HAP-1 (cell line): ENCODE measurements around the gene SYT6.

Experiments
- DNase-seq, 2 experiments: peaks; one replicate each; pipeline ENCODE4 v3.0.0-alpha.2; 2016 to 2020; ENCODE audit warnings: low spot score in 2 of 2
- H3K27me3 ChIP-seq: fragments of 250-450 bp; sonication (Bioruptor Pico); 2 replicates; pipeline ENCODE4 v1.5.1; 2020; ENCODE audit warnings: low read depth, mild to moderate bottlenecking, moderate library complexity
- H3K36me3 ChIP-seq: fragments of 250-450 bp; sonication (Bioruptor Pico); replicated peaks from 2 replicates; pipeline ENCODE4 v1.5.1; 2020; ENCODE audit warnings: mild to moderate bottlenecking
- H3K4me1 ChIP-seq: fragments of 250-450 bp; sonication (Bioruptor Pico); 2 replicates; pipeline ENCODE4 v1.5.1; 2020; ENCODE audit warnings: mild to moderate bottlenecking
- H3K4me3 ChIP-seq: fragments of 250-450 bp; sonication (Bioruptor Pico); 2 replicates; pipeline ENCODE4 v1.5.1; 2020; ENCODE audit warnings: mild to moderate bottlenecking, moderate library complexity
- H3K9me3 ChIP-seq: fragments of 250-450 bp; sonication (Bioruptor Pico); 2 replicates; pipeline ENCODE4 v1.5.1; 2020; ENCODE audit warnings: mild to moderate bottlenecking, moderate library complexity
- in situ Hi-C: fragments of 300-500 bp; cut with MboI; formaldehyde crosslinking; loops from 3 replicates; pipeline ENCODE4 v1.14.3; 2020; ENCODE audit warnings: low sequenced_read_pairs, inconsistent platforms, mixed read lengths

Gene SYT6

DNA sequence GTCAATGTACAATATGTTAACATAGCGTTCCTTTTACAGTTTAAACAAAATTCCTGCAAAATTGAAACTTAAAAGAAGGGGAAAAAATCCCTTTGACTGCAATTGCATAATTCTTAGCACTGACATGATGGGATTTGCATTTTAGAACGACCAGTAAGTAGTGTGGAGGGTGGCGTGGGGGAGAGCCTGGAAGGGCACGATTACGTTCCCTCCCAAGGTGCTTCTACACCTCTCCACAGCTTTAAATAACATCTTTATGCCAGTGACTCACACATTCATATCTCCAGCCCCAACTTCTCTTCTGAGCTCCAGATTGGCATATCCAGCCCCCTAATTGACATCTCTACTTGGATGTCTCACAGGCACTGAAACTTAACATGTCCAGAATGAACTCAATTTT is 110.1 kb downstream of the SYT6 start:
- no peaks in the 10 kb centered on the region for H3K36me3 ChIP-seq
- H3K27me3 ChIP-seq: no peaks in the 10 kb centered on the region
- in situ Hi-C loops: no loop called here
- no peak for DNase-seq
- H3K9me3 ChIP-seq: peaks cover 2% of the 10 kb centered on the region; the same call in 1 of the 2 replicates
- peaks cover 28% of the 10 kb centered on the region for H3K4me1 ChIP-seq
- no peak overlapping the region for H3K4me3 ChIP-seq

DNA sequence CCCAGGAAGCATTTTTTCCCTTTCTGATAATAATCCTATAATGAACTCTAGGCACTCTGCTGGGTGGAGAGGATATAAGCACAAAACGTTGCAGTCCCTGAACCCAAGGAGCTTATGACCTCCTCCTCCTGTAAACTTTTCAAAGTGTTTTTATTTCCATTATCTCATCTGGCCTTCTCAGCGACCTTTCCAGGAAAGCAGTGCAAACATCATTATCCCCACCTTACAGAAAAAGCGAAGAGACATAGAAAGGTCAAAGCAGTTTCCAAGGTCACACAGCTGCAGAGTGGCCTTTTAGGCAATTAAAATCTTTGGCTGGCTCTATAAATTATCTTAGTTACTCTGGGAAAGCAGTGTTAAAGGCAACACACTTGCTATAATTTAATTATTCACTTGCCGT is 110.6 kb downstream of the SYT6 start:
- Histone ChIP-seq H3K4me3 (no peak overlapping the region), H3K4me1 (peaks cover 28% of the 10 kb centered on the region), H3K9me3 (peaks cover 2% of the 10 kb centered on the region; the same call in 1 of the 2 replicates), H3K27me3 (no peaks in the 10 kb centered on the region), H3K36me3 (no peaks in the 10 kb centered on the region)
- peak in 1 of 2 experiments; percentile 27 for DNase-seq
- in situ Hi-C loops: no loop called here

DNA sequence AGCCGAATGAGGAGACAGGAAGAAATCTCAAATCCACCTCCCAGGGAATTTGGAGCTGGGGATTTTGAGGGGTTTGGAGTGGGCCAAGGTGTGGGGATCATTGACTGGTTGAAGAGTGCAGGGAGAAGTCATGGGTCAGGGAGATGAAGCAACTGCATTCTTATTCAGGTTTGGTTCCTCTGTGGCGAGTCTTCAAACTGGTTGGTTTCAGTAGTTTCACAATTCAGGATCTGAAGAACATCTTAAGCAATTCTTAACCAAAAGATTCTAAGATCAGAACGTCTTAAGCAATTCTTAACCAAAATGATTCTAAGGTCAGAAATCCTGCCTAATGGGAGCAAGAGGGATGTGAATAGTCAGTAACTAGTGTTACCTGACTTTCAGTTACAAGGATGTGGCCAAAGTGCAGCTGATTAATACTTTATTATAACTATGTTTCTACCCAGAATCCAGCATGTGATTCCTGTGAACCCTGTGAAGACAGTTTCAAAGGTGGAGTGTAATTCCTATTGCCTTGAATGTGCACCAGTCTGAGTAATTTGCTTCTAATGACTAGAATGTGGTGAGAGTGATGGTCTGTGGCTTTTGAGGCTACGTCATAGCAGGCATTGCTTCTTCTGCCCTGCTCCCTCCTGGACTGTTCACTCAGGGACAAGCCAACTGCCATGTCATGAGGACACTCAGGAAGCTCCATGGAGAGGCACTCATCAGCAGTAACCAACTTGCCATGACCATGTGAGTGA is 113.2 kb downstream of the SYT6 start:
- in situ Hi-C loops: no loop called here
- Histone ChIP-seq H3K27me3 (no peaks in the 10 kb centered on the region), H3K4me1 (peaks cover 53% of the 10 kb centered on the region), H3K4me3 (no peak overlapping the region), H3K9me3 (no peaks in the 10 kb centered on the region), H3K36me3 (no peaks in the 10 kb centered on the region)
- no peak for DNase-seq
